ENCODE measurements around the gene TNNI3K. TPM values are rescaled to one million over a fixed set of nuclear protein-coding genes. Genes with fewer than 3 reads are reported as not detected.

The TNNI3K gene
- total RNA-seq, 4 donors from 2014 or later = 0.63 to 4.5 (median 3.6) TPM

GRCh38 chr1:74470251-74470650, 235.1 kb downstream of the TNNI3K start:
- no peaks in the 10 kb centered on the region for H3K9me3 ChIP-seq
- peaks cover 9 to 24% (median 17%) of the 10 kb centered on the region in 4 donors for H3K4me1 ChIP-seq
- intact Hi-C loops (cut with DNase I) = no loop called here
- no peak for DNase-seq (ENCODE audit: extremely low spot score)
- peak overlapping the region in 2 of 4 donors; percentile 3 to 49 for H3K27ac ChIP-seq (replicated peaks in 1 of 4)
- H3K4me3 ChIP-seq = no peak overlapping the region
- TF ChIP-seq POLR2AphosphoS5 (IDR thresholded peaks at IDR 0.05) = no peak
- no peak for TF ChIP-seq EP300 (IDR thresholded peaks at IDR 0.05)
- no peak for TF ChIP-seq POLR2A (IDR thresholded peaks at IDR 0.05; ENCODE audit: low read depth)
- no peak for TF ChIP-seq CTCF (IDR thresholded peaks at IDR 0.05)
- 32% methylated on average over 3 of the region's 3 CpGs for WGBS
- H3K27me3 ChIP-seq = no peaks in the 10 kb centered on the region
- no peaks in the 10 kb centered on the region for H3K36me3 ChIP-seq

DNA sequence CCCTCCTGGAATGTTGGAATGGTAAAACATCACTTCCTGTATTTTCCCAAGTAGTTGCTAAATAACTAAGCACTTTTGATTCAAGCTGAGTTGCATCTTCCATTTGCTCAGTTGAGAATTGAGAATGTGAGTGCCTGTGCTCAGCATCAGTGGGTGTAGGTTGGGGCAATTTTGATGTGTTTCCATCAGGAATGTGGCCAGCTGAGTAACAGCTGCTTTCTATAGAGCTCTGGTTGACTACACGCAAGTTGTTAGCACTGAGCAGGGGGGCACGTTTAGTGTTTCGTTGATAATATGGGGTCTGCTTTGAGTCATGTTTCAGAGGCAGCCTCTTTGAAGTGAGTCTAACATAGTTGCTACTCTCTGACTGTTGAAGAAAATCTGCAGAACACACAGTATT, 235.7 kb downstream of the TNNI3K start:
- Histone ChIP-seq H3K36me3 (no peaks in the 10 kb centered on the region), H3K4me1 (peaks cover 9 to 24% (median 17%) of the 10 kb centered on the region in 4 donors), H3K9me3 (no peaks in the 10 kb centered on the region), H3K27me3 (no peaks in the 10 kb centered on the region), H3K27ac (replicated peaks in 1 of 4) (peak overlapping the region in 2 of 4 donors; percentile 40 to 49), H3K4me3 (no peak overlapping the region)
- DNase-seq (ENCODE audit: extremely low spot score) = no peak
- 14% methylated on average over 3 of the region's 3 CpGs for WGBS
- intact Hi-C loops (cut with DNase I) = no loop called here
- TF ChIP-seq POLR2A (IDR thresholded peaks at IDR 0.05; ENCODE audit: low read depth) (no peak), CTCF (IDR thresholded peaks at IDR 0.05) (no peak), POLR2AphosphoS5 (IDR thresholded peaks at IDR 0.05) (no peak), EP300 (IDR thresholded peaks at IDR 0.05) (no peak)

- TF ChIP-seq CTCF (IDR thresholded peaks at IDR 0.05) (no peak), EP300 (IDR thresholded peaks at IDR 0.05) (no peak), POLR2AphosphoS5 (IDR thresholded peaks at IDR 0.05) (no peak), POLR2A (IDR thresholded peaks at IDR 0.05; ENCODE audit: low read depth) (no peak)
- H3K27me3 ChIP-seq = no peaks in the 10 kb centered on the region
- H3K27ac ChIP-seq (replicated peaks in 1 of 4) = peak overlapping the region in 1 of 4 donors; percentile 49
- H3K4me3 ChIP-seq = no peak overlapping the region
- WGBS = 57% methylated on average over 3 of the region's 3 CpGs
- intact Hi-C loops (cut with DNase I) = no loop called here
- H3K36me3 ChIP-seq = no peaks in the 10 kb centered on the region
- peaks cover 9 to 24% (median 17%) of the 10 kb centered on the region in 4 donors for H3K4me1 ChIP-seq
- H3K9me3 ChIP-seq = no peaks in the 10 kb centered on the region
- no peak for DNase-seq (ENCODE audit: extremely low spot score)
Observed at GRCh38 chr1:74471470-74471869, 236.3 kb downstream of the TNNI3K start.

DNA sequence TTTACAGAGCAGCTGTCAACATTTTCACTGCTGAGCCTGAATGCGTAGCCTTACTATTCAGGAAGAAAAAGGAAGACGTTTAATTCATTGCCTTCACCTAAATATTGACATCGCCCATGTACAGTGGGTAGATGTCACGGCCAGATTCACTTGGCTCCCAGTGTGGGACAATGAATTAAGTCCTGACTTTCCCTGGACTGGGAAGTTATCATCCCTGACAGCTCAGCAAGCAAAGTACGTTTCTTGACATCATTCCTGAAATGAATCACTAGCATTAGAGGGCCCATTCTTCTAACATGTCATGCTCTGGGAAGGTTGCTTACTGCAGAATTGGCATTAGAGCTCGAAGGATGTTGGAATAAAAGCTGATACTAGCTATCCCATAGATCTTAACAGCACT, 239.4 kb downstream of the TNNI3K start:
- H3K27ac ChIP-seq (replicated peaks in 1 of 4) = peak overlapping the region in 1 of 4 donors; percentile 13

More for the DNA sequence above, 239.4 kb downstream of the TNNI3K start:
- Histone ChIP-seq H3K4me1 (peaks cover 9 to 19% (median 15%) of the 10 kb centered on the region in 4 donors), H3K4me3 (no peak overlapping the region), H3K36me3 (no peaks in the 10 kb centered on the region), H3K9me3 (no peaks in the 10 kb centered on the region), H3K27me3 (no peaks in the 10 kb centered on the region)
- no peak for TF ChIP-seq CTCF (IDR thresholded peaks at IDR 0.05)
- intact Hi-C loops (cut with DNase I) = no loop called here
- 60% methylated on average over 6 of the region's 6 CpGs for WGBS
- DNase-seq (ENCODE audit: extremely low spot score) = no peak

All from esophagus muscularis mucosa (tissue), 4 donors.